H1 (cell line): ENCODE measurements around the gene CLCA4. TPM values are rescaled to one million over a fixed set of nuclear protein-coding genes. Genes with fewer than 3 reads are reported as not detected.

Source experiments
- CEBPB ChIP-seq: IDR thresholded peaks from 2 replicates; pipeline ENCODE4 v1.6.1; 2012; ENCODE audit warnings: low read depth, low read length
- CTBP2 ChIP-seq: IDR thresholded peaks from 2 replicates; pipeline ENCODE4 v1.7.0; 2011; ENCODE audit warnings: borderline replicate concordance, mild to moderate bottlenecking, moderate library complexity, mixed read lengths, low read length; ENCODE audit not compliant: insufficient read depth, insufficient read length
- CTCF ChIP-seq, 3 experiments: IDR thresholded peaks; 1 replicate in 2 of 3; 2 replicates in 1 of 3; pipeline versions ENCODE4 v1.5.1 to v1.6.1; 2011; ENCODE audit warnings: low read length in 3 of 3, mild to moderate bottlenecking in 3 of 3, inconsistent platforms in 2 of 3, low read depth in 1 of 3, moderate library complexity in 1 of 3; ENCODE audit not compliant: insufficient read depth in 1 of 3; ENCODE audit errors: control extremely low read depth in 1 of 3
- FOSL1 ChIP-seq: IDR thresholded peaks from 2 replicates; pipeline ENCODE4 v1.6.1; 2011; ENCODE audit warnings: mild to moderate bottlenecking, low read depth, low read length, moderate library complexity; ENCODE audit not compliant: insufficient read depth
- HDAC2 ChIP-seq, 2 experiments: fragments of 300-600 bp in 1 of 2; sonication (generic) in 1 of 2; IDR thresholded peaks; 2 replicates each; pipeline ENCODE4 v1.6.1; 2011 to 2012; ENCODE audit warnings: low read depth in 2 of 2, low read length in 2 of 2, mild to moderate bottlenecking in 2 of 2, moderate library complexity in 2 of 2, borderline replicate concordance in 1 of 2, inconsistent platforms in 1 of 2
- KDM5A ChIP-seq: fragments of 200-600 bp; IDR thresholded peaks from 2 replicates; pipeline ENCODE4 v1.7.1; 2012; ENCODE audit warnings: mild to moderate bottlenecking, low read length, inconsistent platforms, mixed read lengths
- POLR2AphosphoS5 ChIP-seq: IDR thresholded peaks from 2 replicates; pipeline ENCODE4 v1.6.1; 2011; ENCODE audit warnings: low read depth, low read length
- RXRA ChIP-seq: IDR thresholded peaks from 2 replicates; pipeline ENCODE4 v1.6.1; 2011; ENCODE audit warnings: low read depth, mild to moderate bottlenecking, low read length, moderate library complexity; ENCODE audit not compliant: insufficient read depth
- SP1 ChIP-seq: IDR thresholded peaks from 2 replicates; pipeline ENCODE4 v1.6.1; 2011; ENCODE audit warnings: low read depth, low read length
- polyA plus RNA-seq, 7 experiments: library from polyadenylated mRNA; depleted of rRNA in 3 of 7; stranded (reverse) in 5 of 7; unstranded in 2 of 7; fragments of >200 nt in 5 of 7; fragments of 200-250 nt in 2 of 7; gene quantifications; 1 replicate in 5 of 7; 2 replicates in 1 of 7; 4 replicates in 1 of 7; pipeline versions ENCODE4 v1.2.1 to v1.2.3, GENCODE V29; 2011 to 2013; ENCODE audit warnings: missing spikeins in 2 of 7, mixed read lengths in 2 of 7
- total RNA-seq: library from RNA; stranded (reverse); fragmentation: NEBNext Ultra II Directional; extraction: Animal tissue kit (Norgen Biotek cat#: 25700); gene quantifications from 2 replicates; pipeline ENCODE4 v1.2.1, GENCODE V29; 2021

CLCA4 gene
- total and polyA plus RNA-seq, 2 of the 8 experiments (the other 6 are each of a cell fraction or from before 2014, with no cell fraction given) = not detected

GRCh38 chr1:86498281-86498680 is 48.6 kb upstream of the CLCA4 start (continued):
- TF ChIP-seq CTCF (IDR thresholded peaks at IDR 0.05; ENCODE audit: control extremely low read depth in 1 of 3, insufficient read depth in 1 of 3, low read depth in 1 of 3, low read length in 3 of 3) = no peak
- TF ChIP-seq FOSL1 = no peak
- no peak for TF ChIP-seq CTBP2
- no peak for TF ChIP-seq RXRA
- no peak for TF ChIP-seq CEBPB
- TF ChIP-seq HDAC2 (IDR thresholded peaks at IDR 0.05; ENCODE audit: borderline replicate concordance in 1 of 2, low read depth in 2 of 2, low read length in 2 of 2) = no peak
- TF ChIP-seq SP1 = no peak
- TF ChIP-seq KDM5A = no peak
- no peak for TF ChIP-seq POLR2AphosphoS5
